ENCODE measurements around the gene MAPK10.

GRCh38 chr4:86357608-86358007 is 2.2 kb downstream of the MAPK10 start:
- TF ChIP-seq CTCF (optimal IDR thresholded peaks at IDR 0.05 in 1 of 3, IDR thresholded peaks at IDR 0.05 in 1 of 3, conservative IDR thresholded peaks at IDR 0.05 in 1 of 3; ENCODE audit: extremely low read depth in 1 of 3, insufficient read depth in 2 of 3, low read length in 3 of 3) (no peak), EZH2 (IDR thresholded peaks at IDR 0.05; ENCODE audit: low read length) (no peak)

All from keratinocyte (primary cell).